HTERT RPE-1 (cell line): ENCODE measurements around the gene TCF4.

Experiments
- in situ Hi-C: fragments of 300-500 bp; cut with MboI; formaldehyde crosslinking; loops from 4 replicates; pipeline ENCODE4 v1.14.3; 2020; ENCODE audit warnings: low sequenced_read_pairs

The TCF4 gene

GRCh38 chr18:55588111-55588869 lies at the start of gene TCF4:
TCF4 (minus strand) TSS chr18:55588192; CDS start chr18:55587116, 1,076 bp downstream.
- in situ Hi-C loops = no loop called here

GRCh38 chr18:55637204-55637603 lies 49.2 kb upstream of the TCF4 start:
- in situ Hi-C loops = no loop called here

- in situ Hi-C loops = no loop called here
Observed at GRCh38 chr18:55635439-55635838, 47.4 kb upstream of the TCF4 start.

GRCh38 chr18:55634545-55634944 lies 46.6 kb upstream of the TCF4 start:
- in situ Hi-C loops = no loop called here

GRCh38 chr18:55633032-55633431 lies 45.0 kb upstream of the TCF4 start:
- in situ Hi-C loops = no loop called here

- in situ Hi-C loops = no loop called here
Observed at GRCh38 chr18:55629133-55629532, 41.1 kb upstream of the TCF4 start.

- in situ Hi-C loops = no loop called here
Observed at GRCh38 chr18:55627007-55627406, 39.0 kb upstream of the TCF4 start.

GRCh38 chr18:55625901-55626300 lies 37.9 kb upstream of the TCF4 start:
- in situ Hi-C loops = no loop called here

- in situ Hi-C loops = no loop called here
Observed at GRCh38 chr18:55623626-55624025, 35.6 kb upstream of the TCF4 start.

- in situ Hi-C loops = no loop called here
Observed at GRCh38 chr18:55610506-55610905, 22.5 kb upstream of the TCF4 start.

GRCh38 chr18:55609160-55609825 lies 21.3 kb upstream of the TCF4 start:
- in situ Hi-C loops = no loop called here

GRCh38 chr18:55608497-55608896 lies 20.5 kb upstream of the TCF4 start:
- in situ Hi-C loops = no loop called here

- in situ Hi-C loops = no loop called here
Observed at GRCh38 chr18:55607773-55608172, 19.8 kb upstream of the TCF4 start.

- in situ Hi-C loops = no loop called here
Observed at GRCh38 chr18:55605733-55606338, 17.8 kb upstream of the TCF4 start.

- in situ Hi-C loops = no loop called here
Observed at GRCh38 chr18:55603775-55604174, 15.8 kb upstream of the TCF4 start.

GRCh38 chr18:55593888-55594287 lies 5.9 kb upstream of the TCF4 start:
- in situ Hi-C loops = no loop called here

- in situ Hi-C loops = no loop called here
Observed at GRCh38 chr18:55592572-55592971, 4.6 kb upstream of the TCF4 start.

- in situ Hi-C loops = no loop called here
Observed at GRCh38 chr18:55592106-55592505, 4.1 kb upstream of the TCF4 start.

- in situ Hi-C loops = no loop called here
Observed at GRCh38 chr18:55589625-55590291, 1.8 kb upstream of the TCF4 start.

GRCh38 chr18:55588870-55589595 lies 1.0 kb upstream of the TCF4 start:
- in situ Hi-C loops = no loop called here
